HG03095 (cell line): Measurements from ENCODE around the gene CEMIP.

ENCODE experiments used
- ATAC-seq: cut with Tn5 transposase; IDR thresholded peaks from one replicate; pipeline ENCODE4 v1.9.1; 2021; ENCODE audit warnings: moderate library complexity; ENCODE audit not compliant: unreplicated experiment

CEMIP gene

GRCh38 chr15:80780416-80781221 lies 1.4 kb downstream of the CEMIP start:
- no peak for ATAC-seq

- no peak for ATAC-seq
Observed at GRCh38 chr15:80783260-80783659, 4.1 kb downstream of the CEMIP start.

GRCh38 chr15:80785335-80785734 lies 6.2 kb downstream of the CEMIP start:
- ATAC-seq = no peak

GRCh38 chr15:80785811-80786354 lies 6.7 kb downstream of the CEMIP start:
- no peak for ATAC-seq

- ATAC-seq = no peak
Observed at GRCh38 chr15:80787316-80787715, 8.1 kb downstream of the CEMIP start.

- ATAC-seq = no peak
Observed at GRCh38 chr15:80788536-80788935, 9.4 kb downstream of the CEMIP start.

- ATAC-seq = no peak
Observed at GRCh38 chr15:80789296-80789695, 10.1 kb downstream of the CEMIP start.

- ATAC-seq = no peak
Observed at GRCh38 chr15:80789796-80790195, 10.6 kb downstream of the CEMIP start.

- ATAC-seq = no peak
Observed at GRCh38 chr15:80790236-80790635, 11.1 kb downstream of the CEMIP start.

- ATAC-seq = no peak
Observed at GRCh38 chr15:80791004-80791403, 11.8 kb downstream of the CEMIP start.

- no peak for ATAC-seq
Observed at GRCh38 chr15:80796407-80796806, 17.2 kb downstream of the CEMIP start.

- ATAC-seq = no peak
Observed at GRCh38 chr15:80798911-80799310, 19.7 kb downstream of the CEMIP start.

GRCh38 chr15:80800067-80800466 lies 20.9 kb downstream of the CEMIP start:
- ATAC-seq = no peak

- no peak for ATAC-seq
Observed at GRCh38 chr15:80801891-80802680, 22.9 kb downstream of the CEMIP start.

GRCh38 chr15:80803580-80804525 lies 24.7 kb downstream of the CEMIP start:
- ATAC-seq = no peak

- ATAC-seq = no peak
Observed at GRCh38 chr15:80804970-80805495, 25.9 kb downstream of the CEMIP start.

- no peak for ATAC-seq
Observed at GRCh38 chr15:80811781-80812315, 32.7 kb downstream of the CEMIP start.

GRCh38 chr15:80815106-80815505 lies 35.9 kb downstream of the CEMIP start:
- no peak for ATAC-seq

- ATAC-seq = no peak
Observed at GRCh38 chr15:80816049-80816653, 37.0 kb downstream of the CEMIP start.

- ATAC-seq = no peak
Observed at GRCh38 chr15:80816936-80817335, 37.8 kb downstream of the CEMIP start.
